VCaP (cell line): ENCODE measurements around the gene RBM26.

Source experiments
- H3K27ac ChIP-seq: fragments of 450-650 bp; 2 replicates; pipeline ENCODE4 v1.5.1; 2017
- TF ChIP-seq, protein P1 (sequence below): fragments of 450-650 bp; conservative IDR thresholded peaks from 2 replicates; pipeline ENCODE4 v1.5.1; 2017; ENCODE audit warnings: mild to moderate bottlenecking, moderate library complexity

RBM26 gene

DNA sequence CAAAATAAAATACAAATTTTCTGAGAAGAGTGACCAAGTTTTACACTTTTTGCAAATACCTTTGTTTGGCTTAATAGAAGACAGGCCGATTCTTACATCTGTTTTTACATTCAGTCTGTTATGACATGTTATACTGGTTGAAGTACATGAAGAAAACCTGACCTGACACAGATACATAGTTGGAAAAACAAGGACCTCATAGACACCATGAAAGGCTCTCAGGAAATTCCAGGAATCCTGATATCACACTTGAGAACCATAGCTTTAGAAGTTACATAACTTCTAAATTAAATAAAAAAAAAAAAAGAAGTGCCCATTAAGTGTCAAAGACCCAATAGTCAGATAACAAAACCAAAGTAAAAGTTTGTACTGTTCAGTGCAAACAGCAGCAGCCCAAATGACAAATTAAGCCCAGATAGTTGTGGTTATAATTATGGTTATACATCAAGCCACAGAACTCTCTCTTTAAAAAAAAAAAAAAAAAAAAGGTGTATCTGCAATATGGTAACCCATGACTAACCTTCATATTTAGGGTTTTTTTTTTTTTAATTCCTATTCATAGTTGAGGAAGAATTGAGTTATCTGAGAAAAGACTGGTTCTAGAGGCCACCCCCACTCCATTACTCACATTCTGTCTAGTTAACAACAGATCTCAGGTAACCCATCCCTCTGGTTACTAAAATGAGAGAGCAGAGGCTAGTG is 19.8 kb downstream of the RBM26 start:
- TF ChIP-seq, protein P1, sequence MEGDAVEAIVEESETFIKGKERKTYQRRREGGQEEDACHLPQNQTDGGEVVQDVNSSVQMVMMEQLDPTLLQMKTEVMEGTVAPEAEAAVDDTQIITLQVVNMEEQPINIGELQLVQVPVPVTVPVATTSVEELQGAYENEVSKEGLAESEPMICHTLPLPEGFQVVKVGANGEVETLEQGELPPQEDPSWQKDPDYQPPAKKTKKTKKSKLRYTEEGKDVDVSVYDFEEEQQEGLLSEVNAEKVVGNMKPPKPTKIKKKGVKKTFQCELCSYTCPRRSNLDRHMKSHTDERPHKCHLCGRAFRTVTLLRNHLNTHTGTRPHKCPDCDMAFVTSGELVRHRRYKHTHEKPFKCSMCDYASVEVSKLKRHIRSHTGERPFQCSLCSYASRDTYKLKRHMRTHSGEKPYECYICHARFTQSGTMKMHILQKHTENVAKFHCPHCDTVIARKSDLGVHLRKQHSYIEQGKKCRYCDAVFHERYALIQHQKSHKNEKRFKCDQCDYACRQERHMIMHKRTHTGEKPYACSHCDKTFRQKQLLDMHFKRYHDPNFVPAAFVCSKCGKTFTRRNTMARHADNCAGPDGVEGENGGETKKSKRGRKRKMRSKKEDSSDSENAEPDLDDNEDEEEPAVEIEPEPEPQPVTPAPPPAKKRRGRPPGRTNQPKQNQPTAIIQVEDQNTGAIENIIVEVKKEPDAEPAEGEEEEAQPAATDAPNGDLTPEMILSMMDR: no peak
- no peak overlapping the region for H3K27ac ChIP-seq

DNA sequence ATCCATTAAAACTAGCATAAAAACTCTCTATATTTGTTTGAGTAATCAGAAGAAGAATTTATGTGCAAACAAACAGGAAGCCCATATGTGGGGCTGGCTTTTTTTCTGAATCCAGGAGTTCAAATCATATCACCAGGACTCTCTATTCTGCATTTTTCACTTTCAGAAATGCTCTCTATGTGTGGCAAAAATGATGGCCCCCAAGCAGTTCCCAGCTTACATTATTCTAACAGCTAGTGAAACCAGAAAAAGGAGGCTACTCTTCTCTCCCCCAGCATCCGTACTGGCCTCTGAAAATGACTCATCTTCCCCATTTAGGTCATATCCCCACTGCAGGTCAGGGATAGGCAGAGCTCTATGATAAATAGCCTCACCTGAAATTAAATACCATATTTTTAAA is 20.4 kb downstream of the RBM26 start:
- no peak overlapping the region for H3K27ac ChIP-seq
- TF ChIP-seq, protein P1: no peak

DNA sequence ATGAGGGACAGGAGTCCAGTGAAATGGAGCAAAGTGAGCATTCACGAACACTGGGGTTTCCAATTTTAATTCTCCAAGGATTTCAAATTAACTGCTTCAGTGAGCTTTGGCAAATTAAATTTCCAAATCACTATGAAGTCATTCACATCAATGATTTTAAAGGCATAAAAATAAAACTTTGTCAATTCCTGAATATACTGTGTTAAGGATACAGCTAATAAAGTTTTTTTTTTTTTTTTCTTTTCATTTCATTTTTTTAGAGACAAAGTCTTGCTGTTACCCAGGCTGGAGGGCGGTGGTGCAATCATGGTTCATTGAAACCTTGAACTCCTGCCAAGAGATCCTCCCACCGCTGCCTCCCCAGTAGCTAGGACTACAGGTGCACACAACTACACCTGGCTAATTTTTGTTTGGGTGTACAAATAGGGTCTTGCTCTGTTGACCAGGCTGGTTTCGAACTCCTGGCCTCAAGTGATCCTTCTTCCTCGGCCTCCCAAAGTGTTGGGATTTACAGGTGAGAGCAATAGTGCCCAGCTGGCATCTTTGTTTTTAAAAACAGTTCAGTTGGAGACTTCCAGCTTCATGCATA is 21.9 kb downstream of the RBM26 start:
- TF ChIP-seq, protein P1: no peak

DNA sequence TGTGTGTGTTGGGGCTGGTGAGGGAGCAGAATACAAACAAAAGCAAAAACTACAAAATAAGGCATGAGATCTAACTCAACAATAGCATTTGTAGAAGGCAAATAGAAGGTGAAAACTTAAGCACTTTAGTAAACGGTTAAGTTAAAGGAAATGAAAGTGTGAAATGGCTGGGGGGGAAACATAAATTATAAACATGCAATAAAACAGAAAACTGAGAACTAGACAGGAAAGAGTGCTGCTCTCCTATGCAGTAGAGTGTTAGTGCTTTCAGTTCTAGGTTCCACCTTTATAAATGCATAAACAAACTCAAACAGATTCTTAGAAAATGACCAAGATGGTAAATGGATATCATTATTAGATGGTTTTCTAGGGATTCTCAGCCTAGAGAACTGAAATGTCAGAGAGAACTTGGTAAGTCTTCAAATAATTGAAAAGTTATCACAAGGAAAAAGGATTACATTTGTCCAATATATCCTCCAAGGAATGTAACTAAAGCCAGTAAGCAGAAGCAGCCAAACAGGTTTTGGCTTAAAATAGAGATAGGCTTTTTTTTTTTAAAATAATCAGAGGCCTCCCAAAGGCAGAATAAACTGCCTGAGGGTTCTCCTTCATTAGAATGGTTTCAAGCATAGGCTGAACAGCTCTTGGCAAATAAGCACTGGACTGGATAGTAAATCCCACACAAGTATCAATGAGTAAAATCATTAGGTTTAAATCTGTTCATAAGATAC is 23.3 kb downstream of the RBM26 start:
- TF ChIP-seq, protein P1: no peak
- H3K27ac ChIP-seq: no peak overlapping the region

More for the DNA sequence above, 21.9 kb downstream of the RBM26 start:
- H3K27ac ChIP-seq: no peak overlapping the region

DNA sequence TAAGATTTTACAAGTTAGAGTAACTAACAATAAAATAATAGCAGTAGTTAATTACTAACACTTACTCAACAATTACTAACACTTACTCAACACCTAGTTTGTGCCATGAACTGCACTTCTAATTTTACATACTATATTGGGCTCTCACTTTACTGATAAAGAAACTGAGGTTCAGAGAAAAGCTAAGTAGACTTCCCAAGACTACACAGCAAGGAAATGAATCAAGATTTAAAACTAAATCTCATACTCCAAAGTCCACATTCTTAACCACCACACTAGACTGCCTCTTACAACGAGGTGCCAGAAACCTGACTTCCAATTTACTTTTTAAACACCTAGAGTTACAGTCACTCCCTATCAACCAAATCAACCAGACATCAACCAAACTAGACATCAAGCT is 25.1 kb downstream of the RBM26 start:
- TF ChIP-seq, protein P1: no peak
- no peak overlapping the region for H3K27ac ChIP-seq

DNA sequence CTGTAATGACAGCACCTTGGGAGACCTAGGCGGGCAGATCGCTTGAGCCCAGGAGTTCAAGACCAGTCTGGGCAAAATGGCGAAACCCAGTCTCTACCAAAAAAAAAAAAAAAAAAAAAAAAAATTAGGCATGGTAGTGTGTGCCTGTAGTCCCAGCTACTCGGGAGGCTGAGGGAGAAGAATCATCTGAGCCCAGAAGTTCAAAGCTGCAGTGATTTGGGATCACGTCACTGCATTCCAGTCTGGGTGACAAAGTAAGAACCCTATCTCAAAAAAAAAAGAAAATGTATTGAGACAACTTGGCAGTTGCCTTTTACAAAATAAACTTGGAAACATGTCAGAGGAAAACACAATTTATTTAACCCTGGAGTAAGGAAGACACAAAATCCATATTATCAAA is 26.8 kb downstream of the RBM26 start:
- H3K27ac ChIP-seq: no peak overlapping the region
- TF ChIP-seq, protein P1: no peak

DNA sequence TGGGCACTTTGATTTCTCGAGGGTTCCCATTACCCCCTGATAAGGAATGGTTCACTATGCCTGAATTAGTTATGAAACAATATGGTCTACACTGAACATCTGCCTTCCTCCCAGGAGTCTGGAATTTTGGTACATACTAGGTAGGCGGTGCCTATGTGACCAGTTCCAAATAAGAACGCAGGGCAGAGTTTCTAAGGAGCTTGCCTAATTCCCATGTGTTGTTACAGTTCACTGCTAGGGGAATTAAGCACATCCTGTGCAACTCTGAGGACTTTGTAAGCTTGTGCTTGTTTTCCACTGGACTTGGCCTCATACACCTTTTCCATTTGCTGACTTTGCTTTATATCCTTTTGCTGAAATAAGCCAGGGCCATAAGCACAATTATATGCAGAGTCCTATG is 29.2 kb downstream of the RBM26 start:
- H3K27ac ChIP-seq: no peak overlapping the region
- TF ChIP-seq, protein P1: no peak
